ENCODE data around the gene SATB2.

The SATB2 gene

GRCh38 chr2:199383021-199383420 lies 74.7 kb downstream of the SATB2 start:
- TF ChIP-seq ZBTB21 (tag by site-specific recombination; IDR thresholded peaks at IDR 0.05) (no peak), ZNF280D (tag by site-specific recombination; IDR thresholded peaks at IDR 0.05) (no peak), SCRT2 (tag by site-specific recombination; IDR thresholded peaks at IDR 0.05) (no peak), ZNF433 (tag by site-specific recombination; IDR thresholded peaks at IDR 0.05; ENCODE audit: low read depth) (no peak), ZNF280C (tag by site-specific recombination; IDR thresholded peaks at IDR 0.05) (no peak), SP2 (tag by site-specific recombination; IDR thresholded peaks at IDR 0.05) (no peak), KLF9 (tag by site-specific recombination; IDR thresholded peaks at IDR 0.05; ENCODE audit: low read depth) (no peak), ZBTB7A (tag by site-specific recombination; IDR thresholded peaks at IDR 0.05; ENCODE audit: low read depth) (no peak), SP7 (tag by site-specific recombination; IDR thresholded peaks at IDR 0.05) (no peak), ZNF792 (tag by site-specific recombination; IDR thresholded peaks at IDR 0.05) (no peak), ZNF121 (tag by site-specific recombination; IDR thresholded peaks at IDR 0.05) (no peak), WT1 (tag by site-specific recombination; IDR thresholded peaks at IDR 0.05) (no peak)
- CTCF ChIA-PET: no interaction called here
- H3K36me3 ChIP-seq (ENCODE audit: control insufficient read depth in 2 of 2, insufficient read depth in 1 of 2, low read length in 2 of 2): peaks cover 14 to 43% of the 10 kb centered on the region in 2 experiments
- H3K4me3 ChIP-seq (ENCODE audit: low read depth, low read length): no peak overlapping the region
- no peak overlapping the region for H3K27ac ChIP-seq (ENCODE audit: extremely low read depth, low read depth, low read length)
- POLR2A ChIA-PET: no interaction called here
- no peaks in the 10 kb centered on the region for H3K9me3 ChIP-seq (ENCODE audit: control insufficient read depth, insufficient read depth, low read depth, low read length)
- H3K4me1 ChIP-seq (ENCODE audit: control insufficient read depth, insufficient read depth, low read length): no peaks in the 10 kb centered on the region

GRCh38 chr2:199382091-199382490 lies 75.6 kb downstream of the SATB2 start:
- Histone ChIP-seq H3K4me3 (ENCODE audit: low read depth, low read length) (no peak overlapping the region), H3K9me3 (ENCODE audit: control insufficient read depth, insufficient read depth, low read depth, low read length) (no peaks in the 10 kb centered on the region), H3K4me1 (ENCODE audit: control insufficient read depth, insufficient read depth, low read length) (no peaks in the 10 kb centered on the region), H3K36me3 (ENCODE audit: control insufficient read depth in 2 of 2, insufficient read depth in 1 of 2, low read length in 2 of 2) (peaks cover 19 to 50% of the 10 kb centered on the region in 2 experiments), H3K27ac (ENCODE audit: extremely low read depth, low read depth, low read length) (no peak overlapping the region)
- no peak for TF ChIP-seq ZNF280C (tag by site-specific recombination; IDR thresholded peaks at IDR 0.05)
- no peak for TF ChIP-seq ZNF629 (tag by site-specific recombination; IDR thresholded peaks at IDR 0.05)
- no peak for TF ChIP-seq ZNF48 (tag by site-specific recombination; IDR thresholded peaks at IDR 0.05)
- TF ChIP-seq ZNF19 (tag by site-specific recombination; IDR thresholded peaks at IDR 0.05; ENCODE audit: low read depth): no peak
- TF ChIP-seq ZNF596 (tag by site-specific recombination; IDR thresholded peaks at IDR 0.05): no peak
- TF ChIP-seq ZNF529 (tag by site-specific recombination; IDR thresholded peaks at IDR 0.05; ENCODE audit: insufficient replicate concordance): no peak
- TF ChIP-seq SP7 (tag by site-specific recombination; IDR thresholded peaks at IDR 0.05): no peak
- TF ChIP-seq REPIN1 (tag by site-specific recombination; IDR thresholded peaks at IDR 0.05; ENCODE audit: low read depth): no peak
- TF ChIP-seq RBAK (tag by site-specific recombination; IDR thresholded peaks at IDR 0.05): no peak
- no peak for TF ChIP-seq ELK4 (IDR thresholded peaks at IDR 0.05; ENCODE audit: borderline replicate concordance, low read depth, low read length)
- no peak for TF ChIP-seq WT1 (tag by site-specific recombination; IDR thresholded peaks at IDR 0.05)
- ChIA-PET CTCF (interaction anchor here (0.6 kb wide), 1 partner anchor 67 kb away, joined by 4 read pairs; no protein-coding TSS in a partner anchor), POLR2A (no interaction called here)

Measured in HEK293 (cell line).